Small intestine (tissue), 7 donors: Measurements from ENCODE around the gene HIPK4. TPM values are rescaled to one million over a fixed set of nuclear protein-coding genes. Genes with fewer than 3 reads are reported as not detected.

Source experiments
- DNase-seq, 2 donors: peaks; one replicate each; pipeline versions ENCODE4 v3.0.0 to v3.0.0-alpha.2; 2013
- FAIRE-seq: peaks from 2 replicates; lab custom pipeline; 2012; peaks lifted over from hg19 to GRCh38; lab: Jason Lieb, UNC
- H3K27ac ChIP-seq, 3 donors: one replicate each; pipeline ENCODE4 v1.5.1; 2013; ENCODE audit warnings: low read length in 2 of 3, mild to moderate bottlenecking in 2 of 3, control low read depth in 1 of 3, inconsistent platforms in 1 of 3, low read depth in 1 of 3, moderate library complexity in 1 of 3
- H3K27me3 ChIP-seq, 3 donors: one replicate each; pipeline ENCODE4 v1.6.1; 2013; ENCODE audit warnings: low read length in 3 of 3, inconsistent platforms in 1 of 3; ENCODE audit not compliant: control insufficient read depth in 3 of 3, insufficient read depth in 3 of 3
- H3K36me3 ChIP-seq, 3 donors: one replicate each; pipeline ENCODE4 v1.6.1; 2013; ENCODE audit warnings: low read length in 3 of 3, inconsistent platforms in 1 of 3, low read depth in 1 of 3, mild to moderate bottlenecking in 1 of 3, moderate library complexity in 1 of 3; ENCODE audit not compliant: control insufficient read depth in 3 of 3, insufficient read depth in 2 of 3
- H3K4me1 ChIP-seq, 3 donors: one replicate each; pipeline ENCODE4 v1.6.1; 2013; ENCODE audit warnings: low read length in 2 of 3, inconsistent platforms in 1 of 3, low read depth in 1 of 3, mild to moderate bottlenecking in 1 of 3, moderate library complexity in 1 of 3; ENCODE audit not compliant: control insufficient read depth in 3 of 3, insufficient read depth in 2 of 3
- H3K4me3 ChIP-seq, 3 donors: one replicate each; pipeline ENCODE4 v1.5.1; 2013; ENCODE audit warnings: low read length in 3 of 3, control low read depth in 1 of 3, inconsistent platforms in 1 of 3, low read depth in 1 of 3, mild to moderate bottlenecking in 1 of 3, moderate library complexity in 1 of 3
- H3K9me3 ChIP-seq, 2 donors: one replicate each; pipeline ENCODE4 v1.6.1; 2013; ENCODE audit warnings: low read depth in 1 of 2, low read length in 1 of 2; ENCODE audit not compliant: control insufficient read depth in 2 of 2, insufficient read depth in 1 of 2
- WGBS, 3 donors: extraction: QIAGEN DNeasy Blood & Tissue Kit; methylation state at CpG; one replicate each; pipeline ENCODE4 v1.1.7; 2013; 5-methylcytosine and 5-hydroxymethylcytosine counted together
- polyA plus RNA-seq, 4 donors: library from polyadenylated mRNA; stranded (reverse) in 3 of 4; unstranded in 1 of 4; fragments of 200-250 nt in 3 of 4; fragments of 120-200 nt in 1 of 4; gene quantifications; one replicate each; pipeline versions ENCODE4 v1.2.1 to v1.2.3, GENCODE V29; 2013
- donor health status: healthy with polysubstance abuse.
- donor health status: control.
- donor health status: control.
- donor health status: Bipolar disorder and iron deficiency.
- donor health status: healthy.

Gene HIPK4
- polyA plus RNA-seq, 4 donors: 0.07 TPM; not detected in 2

GRCh38 chr19:40403262-40403984 lies 13.4 kb upstream of the HIPK4 start:
- Histone ChIP-seq H3K36me3 (no peaks in the 10 kb centered on the region), H3K4me1 (peaks cover 0 to 8% (median 0%) of the 10 kb centered on the region in 3 donors), H3K4me3 (peak overlapping the region in 2 of 3 donors; percentile 47 to 68), H3K27ac (peak overlapping the region; percentile 12 to 82 (median 82)), H3K9me3 (no peaks in the 10 kb centered on the region), H3K27me3 (no peaks in the 10 kb centered on the region)
- whole genome bisulfite sequencing, 3 donors: 0 to 1% (median 1%) methylated on average over 41 of the region's 41 CpGs
- no peak for FAIRE-seq
- DNase-seq: peak; percentile 78 to 91

GRCh38 chr19:40400559-40400958 lies 10.6 kb upstream of the HIPK4 start:
- WGBS, 3 donors: 24 to 48% (median 27%) methylated on average over 2 to 3 of the region's 3 CpGs
- Histone ChIP-seq H3K36me3 (peaks cover 0 to 11% (median 3%) of the 10 kb centered on the region in 3 donors), H3K4me1 (peaks cover 0 to 13% (median 2%) of the 10 kb centered on the region in 3 donors), H3K4me3 (no peak overlapping the region), H3K27me3 (no peaks in the 10 kb centered on the region), H3K27ac (no peak overlapping the region), H3K9me3 (no peaks in the 10 kb centered on the region)
- FAIRE-seq (no peak), DNase-seq (no peak)

GRCh38 chr19:40398417-40399131 lies 8.6 kb upstream of the HIPK4 start:
- H3K27ac ChIP-seq: peak overlapping the region in 1 of 3 donors; percentile 25
- peaks cover 0 to 11% (median 3%) of the 10 kb centered on the region in 3 donors for H3K36me3 ChIP-seq
- peak overlapping the region in 1 of 3 donors; percentile 4 for H3K4me3 ChIP-seq
- peak; percentile 55 to 79 for DNase-seq
- FAIRE-seq: no peak
- H3K9me3 ChIP-seq: no peaks in the 10 kb centered on the region
- H3K4me1 ChIP-seq: peaks cover 0 to 13% (median 2%) of the 10 kb centered on the region in 3 donors
- WGBS, 3 donors: 42 to 44% (median 42%) methylated on average over 37 to 49 of the region's 49 CpGs
- H3K27me3 ChIP-seq: no peaks in the 10 kb centered on the region

GRCh38 chr19:40397568-40397906 lies 7.6 kb upstream of the HIPK4 start:
- no peaks in the 10 kb centered on the region for H3K9me3 ChIP-seq
- peaks cover 0 to 9% (median 2%) of the 10 kb centered on the region in 3 donors for H3K4me1 ChIP-seq
- DNase-seq (no peak), FAIRE-seq (no peak)
- H3K27me3 ChIP-seq: no peaks in the 10 kb centered on the region
- 92 to 96% (median 94%) methylated on average over 17 to 22 of the region's 22 CpGs for WGBS, 3 donors
- peaks cover 0 to 11% (median 3%) of the 10 kb centered on the region in 3 donors for H3K36me3 ChIP-seq
- no peak overlapping the region for H3K4me3 ChIP-seq
- no peak overlapping the region for H3K27ac ChIP-seq

- DNase-seq: no peak
- peaks cover 0 to 11% (median 3%) of the 10 kb centered on the region in 3 donors for H3K36me3 ChIP-seq
- no peak for FAIRE-seq
- H3K4me1 ChIP-seq: peaks cover 0 to 9% (median 2%) of the 10 kb centered on the region in 3 donors
- no peaks in the 10 kb centered on the region for H3K27me3 ChIP-seq
- H3K27ac ChIP-seq: no peak overlapping the region
- no peak overlapping the region for H3K4me3 ChIP-seq
- no peaks in the 10 kb centered on the region for H3K9me3 ChIP-seq
- 85 to 86% (median 85%) methylated on average over 19 to 20 of the region's 20 CpGs for WGBS, 3 donors
Observed at GRCh38 chr19:40396886-40397567, 7.0 kb upstream of the HIPK4 start.

- no peaks in the 10 kb centered on the region for H3K9me3 ChIP-seq
- peaks cover 0 to 11% (median 3%) of the 10 kb centered on the region in 3 donors for H3K36me3 ChIP-seq
- FAIRE-seq: no peak
- H3K4me1 ChIP-seq: peaks cover 0 to 9% (median 2%) of the 10 kb centered on the region in 3 donors
- no peak for DNase-seq
- no peak overlapping the region for H3K4me3 ChIP-seq
- WGBS, 3 donors: 83 to 89% (median 86%) methylated on average over 14 of the region's 14 CpGs
- no peak overlapping the region for H3K27ac ChIP-seq
- no peaks in the 10 kb centered on the region for H3K27me3 ChIP-seq
Observed at GRCh38 chr19:40395956-40396355, 6.0 kb upstream of the HIPK4 start.

GRCh38 chr19:40394816-40395210 lies 4.8 kb upstream of the HIPK4 start:
- Histone ChIP-seq H3K4me3 (no peak overlapping the region), H3K27ac (no peak overlapping the region), H3K4me1 (peaks cover 0 to 9% (median 2%) of the 10 kb centered on the region in 3 donors), H3K36me3 (peaks cover 0 to 11% (median 3%) of the 10 kb centered on the region in 3 donors), H3K27me3 (no peaks in the 10 kb centered on the region), H3K9me3 (no peaks in the 10 kb centered on the region)
- 68 to 79% (median 75%) methylated on average over 10 to 13 of the region's 13 CpGs for WGBS, 3 donors
- DNase-seq: no peak
- no peak for FAIRE-seq
